ENCODE data around the gene IRS2. TPM values are rescaled to one million over a fixed set of nuclear protein-coding genes. Genes with fewer than 3 reads are reported as not detected.
"Not testable (repeated sequence)": the region's sequence is repeated elsewhere in the genome, so short reads cannot be mapped to it uniquely, and the experiment has no call there.

Gene IRS2, protein sequence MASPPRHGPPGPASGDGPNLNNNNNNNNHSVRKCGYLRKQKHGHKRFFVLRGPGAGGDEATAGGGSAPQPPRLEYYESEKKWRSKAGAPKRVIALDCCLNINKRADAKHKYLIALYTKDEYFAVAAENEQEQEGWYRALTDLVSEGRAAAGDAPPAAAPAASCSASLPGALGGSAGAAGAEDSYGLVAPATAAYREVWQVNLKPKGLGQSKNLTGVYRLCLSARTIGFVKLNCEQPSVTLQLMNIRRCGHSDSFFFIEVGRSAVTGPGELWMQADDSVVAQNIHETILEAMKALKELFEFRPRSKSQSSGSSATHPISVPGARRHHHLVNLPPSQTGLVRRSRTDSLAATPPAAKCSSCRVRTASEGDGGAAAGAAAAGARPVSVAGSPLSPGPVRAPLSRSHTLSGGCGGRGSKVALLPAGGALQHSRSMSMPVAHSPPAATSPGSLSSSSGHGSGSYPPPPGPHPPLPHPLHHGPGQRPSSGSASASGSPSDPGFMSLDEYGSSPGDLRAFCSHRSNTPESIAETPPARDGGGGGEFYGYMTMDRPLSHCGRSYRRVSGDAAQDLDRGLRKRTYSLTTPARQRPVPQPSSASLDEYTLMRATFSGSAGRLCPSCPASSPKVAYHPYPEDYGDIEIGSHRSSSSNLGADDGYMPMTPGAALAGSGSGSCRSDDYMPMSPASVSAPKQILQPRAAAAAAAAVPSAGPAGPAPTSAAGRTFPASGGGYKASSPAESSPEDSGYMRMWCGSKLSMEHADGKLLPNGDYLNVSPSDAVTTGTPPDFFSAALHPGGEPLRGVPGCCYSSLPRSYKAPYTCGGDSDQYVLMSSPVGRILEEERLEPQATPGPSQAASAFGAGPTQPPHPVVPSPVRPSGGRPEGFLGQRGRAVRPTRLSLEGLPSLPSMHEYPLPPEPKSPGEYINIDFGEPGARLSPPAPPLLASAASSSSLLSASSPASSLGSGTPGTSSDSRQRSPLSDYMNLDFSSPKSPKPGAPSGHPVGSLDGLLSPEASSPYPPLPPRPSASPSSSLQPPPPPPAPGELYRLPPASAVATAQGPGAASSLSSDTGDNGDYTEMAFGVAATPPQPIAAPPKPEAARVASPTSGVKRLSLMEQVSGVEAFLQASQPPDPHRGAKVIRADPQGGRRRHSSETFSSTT (N-terminal part only)
- total RNA-seq (10 to 100 TPM; 22.1 to 95.7 (median 25.7) TPM), total RNA-seq (3.5 to 993 (median 63.1) reads per million in 29 experiments)
- total RNA-seq (2013) = 7.3 TPM

DNA sequence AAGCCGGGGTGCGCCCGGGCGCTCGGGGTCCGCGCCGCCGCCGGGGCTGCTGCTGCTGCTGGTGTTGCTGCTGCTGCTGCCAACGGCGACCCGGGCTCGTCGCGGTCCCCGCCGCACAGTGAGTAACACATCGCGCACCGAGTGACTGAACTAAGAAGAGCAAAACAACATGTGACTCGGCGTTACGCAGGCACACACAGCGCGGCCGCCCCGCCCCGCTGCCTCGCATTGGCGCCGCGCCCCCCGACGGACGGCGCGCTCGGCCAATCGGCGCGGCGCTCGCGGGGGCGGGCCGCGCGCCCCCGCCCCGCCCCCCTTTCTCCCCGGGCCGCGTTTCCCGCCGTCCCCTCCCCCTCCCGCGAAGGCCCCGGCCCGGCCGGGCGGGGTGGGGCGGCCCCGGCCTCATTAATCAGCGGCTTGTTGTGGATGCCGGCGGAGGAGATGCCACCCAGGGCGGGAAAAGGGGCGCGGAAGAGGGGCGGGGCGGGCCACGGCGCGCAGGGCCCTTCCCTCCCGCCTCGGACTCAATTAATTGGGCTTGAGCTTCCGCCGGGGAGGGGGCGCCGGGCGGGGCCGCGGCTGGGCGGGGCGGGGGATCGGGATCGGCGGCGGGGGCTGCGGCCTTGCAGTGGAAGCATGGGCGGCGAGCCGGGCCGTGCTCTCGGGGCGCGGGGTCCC is at the start of gene IRS2:
Gene IRS2, minus strand, starts transcription at position 127 of the 678 bp plus-strand sequence. CDS start 530 bp downstream, outside the sequence.
- no peaks in the 10 kb centered on the region for H3K36me3 ChIP-seq (ENCODE audit: control insufficient read depth in 2 of 2, extremely low read depth in 1 of 2, insufficient read depth in 1 of 2, low read length in 1 of 2)
- 2% methylated on average over 59 of the region's 98 CpGs for WGBS (ENCODE audit: insufficient coverage)
- no peaks in the 10 kb centered on the region for H3K9me3 ChIP-seq
- H3K9me3 Mint-ChIP-seq = no peaks in the 10 kb centered on the region
- H3K27me3 ChIP-seq (replicated peaks in 1 of 2; ENCODE audit: control insufficient read depth in 2 of 2, extremely low read depth in 1 of 2, insufficient read depth in 2 of 2, low read length in 1 of 2) = peaks cover 0 to 9% of the 10 kb centered on the region in 2 experiments
- ChIA-PET CTCF (interaction anchor here in 1 of 2 donors (0.7 kb wide), 2 partner anchors 64 to 82 kb away, joined by 3 read pairs; no protein-coding TSS in a partner anchor), POLR2A (interaction anchor here in 1 of 2 donors (0.6 kb wide), 1 partner anchor 826 kb away, joined by 11 read pairs; no protein-coding TSS in a partner anchor)
- peak within 1 kb of the TSS; percentile 79 to 80 for H3K27ac Mint-ChIP-seq
- peak within 1 kb of the TSS; percentile 58 to 68 for H3K4me3 ChIP-seq (ENCODE audit: control insufficient read depth in 1 of 2, extremely low read depth in 1 of 2, low read length in 1 of 2)
- DNase-seq (peak; percentile 77 to 96 (median 93)), ATAC-seq (replicated peaks in 1 of 4) (peak; percentile 82 to 88 (median 84))
- peaks cover 3% of the 10 kb centered on the region in 2 donors for H3K27me3 Mint-ChIP-seq
- peaks cover 23 to 26% (median 24%) of the 10 kb centered on the region in 3 donors for H3K4me1 Mint-ChIP-seq
- peaks cover 2 to 23% of the 10 kb centered on the region in 2 experiments for H3K4me1 ChIP-seq (ENCODE audit: control insufficient read depth in 1 of 2, extremely low read depth in 1 of 2, insufficient read depth in 2 of 2, low read length in 2 of 2)
- H3K36me3 Mint-ChIP-seq = no peaks in the 10 kb centered on the region
- H3K27ac ChIP-seq (ENCODE audit: low read length) = no peak within 1 kb of the TSS
- H3K4me3 Mint-ChIP-seq = peak within 1 kb of the TSS; percentile 72 to 81 (median 80)

DNA sequence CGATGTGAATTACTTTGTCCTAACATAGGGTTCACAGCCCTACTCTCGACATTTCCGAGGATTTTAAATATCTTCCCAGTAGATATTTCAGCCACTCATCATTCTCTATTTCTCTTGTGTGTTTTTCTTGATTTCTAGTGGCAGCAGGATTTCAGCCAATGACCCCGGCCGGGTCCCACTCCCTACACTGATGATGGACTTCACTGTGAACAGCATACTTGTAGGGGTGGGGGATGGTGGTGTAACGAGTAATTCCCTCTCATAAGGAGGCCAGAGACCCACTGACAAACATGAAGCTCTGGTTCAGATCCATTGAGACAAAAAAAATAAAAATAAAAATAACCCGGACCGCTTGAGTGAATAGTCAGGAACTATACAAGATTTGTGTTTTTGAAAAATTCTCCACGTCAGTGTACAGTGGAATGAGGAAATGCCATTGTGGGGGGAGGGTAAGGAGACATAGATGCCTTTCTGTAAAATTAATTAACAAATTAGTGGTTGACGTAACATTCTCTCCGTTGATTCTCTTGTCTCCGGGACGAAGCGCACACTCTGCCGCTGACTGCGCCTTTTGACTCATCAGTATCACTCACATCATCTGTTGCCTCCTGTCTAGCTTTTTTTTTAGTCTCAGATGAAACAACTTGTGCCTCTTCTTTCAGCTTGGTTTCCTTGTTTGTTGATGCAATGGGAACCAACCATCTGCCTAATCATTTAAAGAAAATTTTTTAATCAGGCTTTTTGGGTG is 48.8 kb upstream of the IRS2 start:
- 87% methylated on average over 7 of the region's 16 CpGs for WGBS (ENCODE audit: insufficient coverage)
- Mint-ChIP-seq H3K4me1 (peaks cover 0 to 3% (median 0%) of the 10 kb centered on the region in 3 donors), H3K36me3 (no peaks in the 10 kb centered on the region), H3K9me3 (no peaks in the 10 kb centered on the region), H3K4me3 (no peak overlapping the region), H3K27ac (no peak overlapping the region), H3K27me3 (peaks cover 21 to 34% of the 10 kb centered on the region in 2 donors)
- H3K4me3 ChIP-seq (ENCODE audit: control insufficient read depth in 1 of 2, extremely low read depth in 1 of 2, low read length in 1 of 2) = no peak overlapping the region
- ChIA-PET CTCF (no interaction called here), POLR2A (no interaction called here)
- ATAC-seq (replicated peaks in 1 of 4) = no peak
- peaks cover under 1 to 11% of the 10 kb centered on the region in 2 experiments for H3K27me3 ChIP-seq (replicated peaks in 1 of 2; ENCODE audit: control insufficient read depth in 2 of 2, extremely low read depth in 1 of 2, insufficient read depth in 2 of 2, low read length in 1 of 2)
- H3K27ac ChIP-seq (ENCODE audit: low read length) = no peak overlapping the region
- no peaks in the 10 kb centered on the region for H3K4me1 ChIP-seq (ENCODE audit: control insufficient read depth in 1 of 2, extremely low read depth in 1 of 2, insufficient read depth in 2 of 2, low read length in 2 of 2)
- DNase-seq = no peak
- H3K9me3 ChIP-seq = no peaks in the 10 kb centered on the region
- H3K36me3 ChIP-seq (ENCODE audit: control insufficient read depth in 2 of 2, extremely low read depth in 1 of 2, insufficient read depth in 1 of 2, low read length in 1 of 2) = no peaks in the 10 kb centered on the region

GRCh38 chr13:109833940-109834339 is 47.6 kb upstream of the IRS2 start:
- Mint-ChIP-seq H3K4me3 (no peak overlapping the region), H3K4me1 (no peaks in the 10 kb centered on the region), H3K36me3 (no peaks in the 10 kb centered on the region), H3K27ac (no peak overlapping the region), H3K9me3 (no peaks in the 10 kb centered on the region), H3K27me3 (peaks cover 17 to 25% of the 10 kb centered on the region in 2 donors)
- Histone ChIP-seq H3K36me3 (ENCODE audit: control insufficient read depth in 2 of 2, extremely low read depth in 1 of 2, insufficient read depth in 1 of 2, low read length in 1 of 2) (no peaks in the 10 kb centered on the region), H3K9me3 (no peaks in the 10 kb centered on the region), H3K4me1 (ENCODE audit: control insufficient read depth in 1 of 2, extremely low read depth in 1 of 2, insufficient read depth in 2 of 2, low read length in 2 of 2) (no peaks in the 10 kb centered on the region), H3K27ac (ENCODE audit: low read length) (no peak overlapping the region), H3K4me3 (ENCODE audit: control insufficient read depth in 1 of 2, extremely low read depth in 1 of 2, low read length in 1 of 2) (no peak overlapping the region), H3K27me3 (replicated peaks in 1 of 2; ENCODE audit: control insufficient read depth in 2 of 2, extremely low read depth in 1 of 2, insufficient read depth in 2 of 2, low read length in 1 of 2) (peaks cover 0 to 6% of the 10 kb centered on the region in 2 experiments)
- ChIA-PET CTCF (no interaction called here), POLR2A (no interaction called here)
- no peak for ATAC-seq (replicated peaks in 1 of 4)
- no CpG with 5 or more reads among the region's 5 CpGs for WGBS (ENCODE audit: insufficient coverage)
- DNase-seq = no peak

DNA sequence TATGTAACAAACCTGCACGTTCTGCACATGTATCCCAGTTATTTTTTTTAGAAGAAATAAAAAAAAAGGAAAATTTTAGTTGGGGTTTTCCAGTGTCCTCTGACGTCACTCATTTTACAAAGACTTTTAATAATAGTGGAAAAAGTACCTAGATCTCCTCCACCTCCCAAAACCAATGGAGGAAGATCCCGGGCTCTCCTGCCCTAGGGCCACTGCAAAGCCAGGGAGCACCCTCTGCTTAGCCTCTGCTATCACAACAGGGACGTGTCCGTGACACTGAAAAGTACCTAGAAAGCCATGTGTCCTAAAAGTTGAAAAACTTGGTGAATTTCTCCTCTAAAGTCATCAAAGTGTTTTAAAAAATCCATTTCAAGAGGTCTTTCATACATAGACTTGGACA is 46.7 kb upstream of the IRS2 start:
- H3K27me3 Mint-ChIP-seq = peaks cover 17 to 27% of the 10 kb centered on the region in 2 donors
- H3K4me1 Mint-ChIP-seq = no peaks in the 10 kb centered on the region
- ATAC-seq (replicated peaks in 1 of 4) = no peak
- no peak overlapping the region for H3K27ac Mint-ChIP-seq
- no peak overlapping the region for H3K4me3 Mint-ChIP-seq
- no peaks in the 10 kb centered on the region for H3K9me3 Mint-ChIP-seq
- H3K4me1 ChIP-seq (ENCODE audit: control insufficient read depth in 1 of 2, extremely low read depth in 1 of 2, insufficient read depth in 2 of 2, low read length in 2 of 2) = no peaks in the 10 kb centered on the region
- POLR2A ChIA-PET = no interaction called here
- WGBS (ENCODE audit: insufficient coverage) = 90% methylated on average over 2 of the region's 5 CpGs
- H3K27me3 ChIP-seq (replicated peaks in 1 of 2; ENCODE audit: control insufficient read depth in 2 of 2, extremely low read depth in 1 of 2, insufficient read depth in 2 of 2, low read length in 1 of 2) = peaks cover 0 to 2% of the 10 kb centered on the region in 2 experiments
- no peak for DNase-seq
- no peaks in the 10 kb centered on the region for H3K36me3 Mint-ChIP-seq
- CTCF ChIA-PET = no interaction called here
- no peak overlapping the region for H3K27ac ChIP-seq (ENCODE audit: low read length)
- H3K36me3 ChIP-seq (ENCODE audit: control insufficient read depth in 2 of 2, extremely low read depth in 1 of 2, insufficient read depth in 1 of 2, low read length in 1 of 2) = no peaks in the 10 kb centered on the region
- H3K4me3 ChIP-seq (ENCODE audit: control insufficient read depth in 1 of 2, extremely low read depth in 1 of 2, low read length in 1 of 2) = no peak overlapping the region
- H3K9me3 ChIP-seq = no peaks in the 10 kb centered on the region

- H3K36me3 Mint-ChIP-seq; POLR2A ChIA-PET; H3K4me1 ChIP-seq (ENCODE audit: control insufficient read depth in 1 of 2, extremely low read depth in 1 of 2, insufficient read depth in 2 of 2, low read length in 2 of 2); H3K9me3 Mint-ChIP-seq; H3K4me3 Mint-ChIP-seq; H3K4me1 Mint-ChIP-seq; ATAC-seq (replicated peaks in 1 of 4); DNase-seq; H3K9me3 ChIP-seq; CTCF ChIA-PET; H3K27ac Mint-ChIP-seq; H3K27me3 ChIP-seq (replicated peaks in 1 of 2; ENCODE audit: control insufficient read depth in 2 of 2, extremely low read depth in 1 of 2, insufficient read depth in 2 of 2, low read length in 1 of 2); H3K27ac ChIP-seq (ENCODE audit: low read length); H3K36me3 ChIP-seq (ENCODE audit: control insufficient read depth in 2 of 2, extremely low read depth in 1 of 2, insufficient read depth in 1 of 2, low read length in 1 of 2); H3K4me3 ChIP-seq (ENCODE audit: control insufficient read depth in 1 of 2, extremely low read depth in 1 of 2, low read length in 1 of 2): not testable (repeated sequence)
- 88% methylated on average over 7 of the region's 11 CpGs for WGBS (ENCODE audit: insufficient coverage)
- H3K27me3 Mint-ChIP-seq = peaks cover 12 to 28% of the 10 kb centered on the region in 2 donors
These were observed 42.4 kb upstream of the IRS2 start for GRCh38 chr13:109828591-109829316.

Measured in T-cell (primary cell).